Measurements from ENCODE around the gene THEMIS2. TPM values are rescaled to one million over a fixed set of nuclear protein-coding genes. Genes with fewer than 3 reads are reported as not detected.
A peak's percentile ranks its signal among the peaks of the same experiment; 100 is the strongest.

Gene THEMIS2
- total and polyA plus RNA-seq, 2 of the 8 experiments (the other 6 are each of a cell fraction or from before 2014, with no cell fraction given), result 12.4 to 28.0 TPM

- no peak for TF ChIP-seq ATF2 (IDR thresholded peaks at IDR 0.05; ENCODE audit: low read length)
- no peak for TF ChIP-seq KDM5A (IDR thresholded peaks at IDR 0.05; ENCODE audit: low read length)
- peak; percentile 49; the same call in 1 of the 2 replicates for TF ChIP-seq SP1 (IDR thresholded peaks at IDR 0.05; ENCODE audit: low read depth, low read length)
- peak; percentile 10; the same call in 1 of the 2 replicates for TF ChIP-seq CHD2 (IDR thresholded peaks at IDR 0.05; ENCODE audit: low read length)
- peak; percentile 30; the same call in 1 of the 2 replicates for TF ChIP-seq USF2 (IDR thresholded peaks at IDR 0.05; ENCODE audit: low read length)
- TF ChIP-seq CBX8 (IDR thresholded peaks at IDR 0.05; ENCODE audit: borderline replicate concordance, low read depth, low read length), result no peak
- TF ChIP-seq JUND (IDR thresholded peaks at IDR 0.05; ENCODE audit: low read length), result no peak
- TF ChIP-seq EZH2 (IDR thresholded peaks at IDR 0.05; ENCODE audit: low read depth, low read length, severe bottlenecking), result no peak
- peak; percentile 17 to 24; a peak in 3 of 4 replicates for TF ChIP-seq RAD21 (IDR thresholded peaks at IDR 0.05 in 1 of 2, conservative IDR thresholded peaks at IDR 0.05 in 1 of 2; ENCODE audit: low read depth in 2 of 2, low read length in 2 of 2)
- TF ChIP-seq TCF12 (IDR thresholded peaks at IDR 0.05; ENCODE audit: low read depth, low read length), result 0 out of 2 replicates have a peak, but pooled peaks have one; percentile 52
- no peak for TF ChIP-seq CEBPB (IDR thresholded peaks at IDR 0.05; ENCODE audit: low read depth, low read length)
- TF ChIP-seq TBP (IDR thresholded peaks at IDR 0.05; ENCODE audit: low read depth, low read length), result peak; percentile 82
- TF ChIP-seq POLR2AphosphoS5 (IDR thresholded peaks at IDR 0.05; ENCODE audit: low read depth, low read length), result peak; percentile 88
- no peak for TF ChIP-seq RNF2 (IDR thresholded peaks at IDR 0.05; ENCODE audit: borderline replicate concordance, low read depth, low read length, missing control alignments, poor library complexity, severe bottlenecking)
- 0 out of 2 replicates have a peak, but pooled peaks have one; percentile 39 for TF ChIP-seq SP4 (IDR thresholded peaks at IDR 0.05; ENCODE audit: low read length)
- no peak for TF ChIP-seq HDAC2 (IDR thresholded peaks at IDR 0.05; ENCODE audit: borderline replicate concordance in 1 of 2, low read depth in 2 of 2, low read length in 2 of 2)
- TF ChIP-seq SUZ12 (IDR thresholded peaks at IDR 0.05; ENCODE audit: low read length), result no peak
- no peak for TF ChIP-seq RXRA (IDR thresholded peaks at IDR 0.05; ENCODE audit: insufficient read depth, low read depth, low read length)
- no peak for TF ChIP-seq BACH1 (IDR thresholded peaks at IDR 0.05; ENCODE audit: low read length)
- TF ChIP-seq MAX (IDR thresholded peaks at IDR 0.05), result peak; percentile 92
Observed at GRCh38 chr1:27934818-27935549, 62.6 kb downstream of the THEMIS2 start, which contains the start of gene SMPDL3B (continued).
